ENCODE data around the gene IRGC. TPM values are rescaled to one million over a fixed set of nuclear protein-coding genes. Genes with fewer than 3 reads are reported as not detected.

Gene IRGC
- total and polyA plus RNA-seq, 2 of the 13 experiments (the other 11 are each of a cell fraction or from before 2014, with no cell fraction given) = not detected

DNA sequence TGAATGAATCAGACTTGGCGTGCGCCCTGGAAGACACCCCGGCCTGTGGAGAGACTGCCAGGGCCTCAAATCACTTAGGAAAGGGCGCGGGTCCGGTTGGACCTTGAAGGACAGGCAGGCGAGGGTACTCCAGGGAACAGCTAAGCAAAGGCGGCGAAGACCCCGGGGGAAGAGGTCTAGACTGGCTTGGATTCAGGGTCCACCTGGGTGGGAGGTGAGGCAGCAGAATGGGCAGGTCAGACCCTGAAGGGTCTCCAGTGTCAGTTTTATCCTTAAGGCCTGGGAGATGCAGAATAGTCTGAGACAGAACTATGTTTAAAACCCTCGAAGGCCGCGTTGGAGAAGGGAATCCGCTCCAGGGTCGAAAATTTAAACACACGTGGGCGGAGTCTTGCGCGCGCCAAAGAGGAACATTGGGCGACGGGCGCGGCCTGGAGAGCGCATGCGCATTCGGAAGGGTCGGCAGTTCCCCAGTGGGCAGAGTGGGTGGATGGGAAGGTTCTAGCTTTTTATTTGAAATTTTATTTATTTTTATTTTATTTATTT, 39.5 kb downstream of the IRGC start (continued):
- TF ChIP-seq, protein P1, sequence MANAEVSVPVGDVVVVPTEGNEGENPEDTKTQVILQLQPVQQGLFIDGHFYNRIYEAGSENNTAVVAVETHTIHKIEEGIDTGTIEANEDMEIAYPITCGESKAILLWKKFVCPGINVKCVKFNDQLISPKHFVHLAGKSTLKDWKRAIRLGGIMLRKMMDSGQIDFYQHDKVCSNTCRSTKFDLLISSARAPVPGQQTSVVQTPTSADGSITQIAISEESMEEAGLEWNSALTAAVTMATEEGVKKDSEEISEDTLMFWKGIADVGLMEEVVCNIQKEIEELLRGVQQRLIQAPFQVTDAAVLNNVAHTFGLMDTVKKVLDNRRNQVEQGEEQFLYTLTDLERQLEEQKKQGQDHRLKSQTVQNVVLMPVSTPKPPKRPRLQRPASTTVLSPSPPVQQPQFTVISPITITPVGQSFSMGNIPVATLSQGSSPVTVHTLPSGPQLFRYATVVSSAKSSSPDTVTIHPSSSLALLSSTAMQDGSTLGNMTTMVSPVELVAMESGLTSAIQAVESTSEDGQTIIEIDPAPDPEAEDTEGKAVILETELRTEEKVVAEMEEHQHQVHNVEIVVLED (CRISPR knock-in tag; IDR thresholded peaks at IDR 0.05; ENCODE audit: borderline replicate concordance) = no peak
- TF ChIP-seq ZSCAN5A (CRISPR knock-in tag; IDR thresholded peaks at IDR 0.05; ENCODE audit: borderline replicate concordance) (no peak), ZNF430 (CRISPR knock-in tag; IDR thresholded peaks at IDR 0.05) (no peak), SAFB2 (CRISPR knock-in tag; IDR thresholded peaks at IDR 0.05; ENCODE audit: borderline replicate concordance, low read depth) (0 out of 2 replicates have a peak, but pooled peaks have one; percentile 2), MTF1 (CRISPR knock-in tag; IDR thresholded peaks at IDR 0.05) (no peak), JUND (CRISPR knock-in tag; IDR thresholded peaks at IDR 0.05) (no peak), TBL1XR1 (IDR thresholded peaks at IDR 0.05; ENCODE audit: borderline replicate concordance, low read length, partially characterized antibody) (no peak), EHMT2 (IDR thresholded peaks at IDR 0.05; ENCODE audit: borderline replicate concordance, low read depth, low read length) (no peak), FOXA1 (IDR thresholded peaks at IDR 0.05) (no peak), FOXA1 (CRISPR knock-in tag; IDR thresholded peaks at IDR 0.05) (no peak), ZNF510 (CRISPR knock-in tag; IDR thresholded peaks at IDR 0.05; ENCODE audit: low read depth) (peak; percentile 29; the same call in 1 of the 2 replicates), HNRNPK (IDR thresholded peaks at IDR 0.05; ENCODE audit: low read depth, low read length, poor library complexity, severe bottlenecking) (no peak), ZBTB7A (CRISPR knock-in tag; IDR thresholded peaks at IDR 0.05) (no peak), DR1 (CRISPR knock-in tag; IDR thresholded peaks at IDR 0.05) (0 out of 2 replicates have a peak, but pooled peaks have one; percentile 6), ZMAT5 (CRISPR knock-in tag; IDR thresholded peaks at IDR 0.05; ENCODE audit: borderline replicate concordance, low read depth) (no peak), ZNF160 (CRISPR knock-in tag; IDR thresholded peaks at IDR 0.05) (0 out of 2 replicates have a peak, but pooled peaks have one; percentile 3), ZNF704 (CRISPR knock-in tag; IDR thresholded peaks at IDR 0.05; ENCODE audit: borderline replicate concordance) (0 out of 2 replicates have a peak, but pooled peaks have one; percentile 2), ZNF768 (CRISPR knock-in tag; IDR thresholded peaks at IDR 0.05) (0 out of 2 replicates have a peak, but pooled peaks have one; percentile 7), DMTF1 (CRISPR knock-in tag; IDR thresholded peaks at IDR 0.05) (no peak)

All from HepG2 (cell line).